ENCODE measurements around the gene CSAG2. TPM values are rescaled to one million over a fixed set of nuclear protein-coding genes. Genes with fewer than 3 reads are reported as not detected.
"Not testable (repeated sequence)": the region's sequence is repeated elsewhere in the genome, so short reads cannot be mapped to it uniquely, and the experiment has no call there.

CSAG2 gene, protein sequence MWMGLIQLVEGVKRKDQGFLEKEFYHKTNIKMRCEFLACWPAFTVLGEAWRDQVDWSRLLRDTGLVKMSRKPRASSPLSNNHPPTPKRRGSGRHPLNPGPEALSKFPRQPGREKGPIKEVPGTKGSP
- total RNA-seq = not detected
- polyA plus RNA-seq (ENCODE audit: insufficient read length in 6 of 6) = not detected
- long read RNA-seq, donor 1 = 0 reads
- long read RNA-seq, donor 2 = 0 reads
- long read RNA-seq, donor 3 = 0 reads
- long read RNA-seq, donor 4 = 0 reads
- long read RNA-seq, donor 5 = 0 reads
- long read RNA-seq, donor 6 = 0 reads
- long read RNA-seq, donor 7 = 0 reads
- long read RNA-seq, donor 8 = 0 reads
- long read RNA-seq, donor 9 = 0 reads
- long read RNA-seq, donor 10 = 0 reads
- long read RNA-seq, donor 11 = 0 reads
- long read RNA-seq, donor 12 = 0 reads

DNA sequence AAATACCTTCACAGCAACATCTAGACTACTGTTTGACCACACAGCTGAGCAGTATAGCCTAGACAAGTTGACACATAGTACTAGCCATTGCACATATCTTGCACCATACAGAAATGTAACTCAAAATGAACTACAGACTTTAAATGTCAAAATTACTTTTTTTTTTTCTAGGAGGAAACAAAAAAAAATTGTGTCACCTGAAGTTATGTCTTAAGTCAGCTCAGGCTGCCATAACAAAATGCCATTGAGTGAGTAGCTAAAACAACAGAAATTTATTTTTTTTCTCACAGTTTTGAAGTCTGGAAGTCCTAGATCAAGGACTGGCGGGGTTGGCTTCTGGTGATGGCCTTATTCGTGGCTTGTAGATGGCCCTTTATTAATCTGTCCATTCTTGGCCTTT, at the start of gene CSAG2:
Gene CSAG2 (minus strand): TSS at position 101 of the 400 bp plus-strand sequence. CDS start 161 bp downstream, outside the sequence.
- intact Hi-C loops (cut with DNase I) = not testable (repeated sequence)

DNA sequence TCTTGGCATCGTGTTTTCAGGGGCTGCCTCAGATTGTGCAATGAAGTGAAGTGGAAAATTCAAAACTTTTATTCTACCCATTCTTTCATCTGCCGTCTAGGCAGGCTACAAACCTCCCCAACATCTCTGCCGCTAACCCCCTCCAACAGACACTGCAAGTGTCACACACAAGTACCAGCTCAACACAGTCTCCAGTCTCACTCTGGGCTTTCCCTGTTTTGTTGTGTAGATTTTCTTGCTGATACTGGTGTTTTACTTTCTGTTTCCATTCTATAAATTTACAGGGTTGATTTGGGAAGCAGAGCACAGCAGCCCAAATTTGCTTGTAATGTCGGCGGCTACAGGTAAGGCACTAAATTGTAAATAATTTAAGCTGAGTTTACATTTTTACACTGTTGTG, 45.8 kb upstream of the CSAG2 start:
- H3K9me3 ChIP-seq; intact Hi-C loops (cut with DNase I); H3K27me3 ChIP-seq; H3K4me3 ChIP-seq; ATAC-seq; H3K36me3 ChIP-seq; H3K27ac ChIP-seq; DNase-seq; H3K4me1 ChIP-seq: not testable (repeated sequence)

More for the DNA sequence above, at the start of gene CSAG2:
- H3K4me3 ChIP-seq, H3K27me3 ChIP-seq, ATAC-seq, DNase-seq, H3K4me1 ChIP-seq, H3K27ac ChIP-seq, H3K36me3 ChIP-seq, H3K9me3 ChIP-seq: not testable (repeated sequence)

DNA sequence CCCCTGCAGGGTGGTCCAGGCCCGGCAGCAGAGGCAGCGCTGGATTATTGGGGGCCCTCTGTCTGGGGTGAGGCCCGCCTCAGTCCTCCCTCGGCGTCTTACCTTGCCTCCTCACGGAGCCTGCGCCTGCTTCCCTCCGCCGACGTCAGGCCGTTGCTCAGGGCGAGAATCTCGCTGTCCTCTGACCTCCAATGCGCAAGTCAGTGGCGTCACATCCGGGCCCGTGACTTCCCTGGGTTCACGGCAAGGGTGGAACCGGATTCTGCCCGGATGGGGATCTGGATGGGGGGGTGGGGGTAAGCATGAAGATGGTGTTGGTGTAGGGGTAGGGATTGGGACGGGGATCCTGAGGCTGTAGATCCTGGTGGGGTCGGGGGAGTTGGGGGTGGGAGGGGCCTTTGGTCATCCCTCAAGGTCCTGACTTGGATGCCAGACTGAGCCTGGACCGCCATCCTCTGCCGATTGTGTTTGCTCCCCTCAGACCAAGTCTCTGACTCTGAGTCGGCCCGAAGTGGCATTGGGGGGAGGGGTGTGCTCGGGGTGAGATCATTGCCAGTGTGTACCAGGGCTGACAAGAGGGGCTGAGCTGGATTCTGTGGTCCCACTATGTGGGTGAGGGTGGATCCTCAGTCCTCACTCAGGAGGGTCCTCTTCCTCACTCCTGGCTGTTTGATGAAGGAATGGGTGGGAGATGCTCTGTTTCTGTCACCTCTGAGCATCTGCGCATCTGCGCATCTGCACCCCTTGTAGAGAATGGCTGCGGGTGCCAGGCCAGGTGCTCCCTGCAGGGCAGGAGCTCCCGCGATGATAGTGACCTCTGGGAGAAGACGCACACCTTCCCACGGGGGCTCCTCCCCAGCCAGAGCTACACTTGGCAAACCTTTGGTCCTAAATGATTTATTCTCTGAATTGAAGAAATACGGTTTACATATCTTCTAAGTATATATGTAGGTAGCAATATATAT, 44.9 kb upstream of the CSAG2 start, which contains the start of gene MAGEA2:
Gene MAGEA2 (minus strand): TSS at position 157 of the 965 bp plus-strand sequence. CDS start 2,479 bp downstream, outside the sequence.
- not testable (repeated sequence) for H3K4me3 ChIP-seq

DNA sequence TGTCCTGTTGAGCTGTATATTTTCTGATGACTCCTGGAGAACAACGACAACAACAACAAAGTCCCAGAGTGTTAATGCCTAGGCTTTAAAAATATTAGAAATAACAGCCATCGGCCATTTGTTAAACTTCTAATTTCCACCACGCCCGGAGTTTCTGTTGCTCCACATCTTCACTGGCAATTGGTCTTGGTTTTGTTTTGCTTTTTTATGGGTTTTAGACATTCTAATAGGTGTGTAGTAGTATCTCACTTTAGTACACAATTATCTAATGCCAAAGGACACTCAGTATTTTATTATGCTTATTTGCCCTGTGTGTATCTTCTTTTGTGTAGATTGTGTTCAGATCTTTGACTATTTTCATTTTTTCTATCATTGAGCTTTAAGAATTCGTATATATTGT, 29.5 kb upstream of the CSAG2 start:
- Histone ChIP-seq H3K4me3 (no peak overlapping the region), H3K36me3 (no peaks in the 10 kb centered on the region), H3K4me1 (no peaks in the 10 kb centered on the region), H3K27ac (no peak overlapping the region), H3K9me3 (no peaks in the 10 kb centered on the region), H3K27me3 (no peaks in the 10 kb centered on the region)
- DNase-seq (no peak), ATAC-seq (no peak)
- intact Hi-C loops (cut with DNase I) = no loop called here
- TF ChIP-seq, protein P1, sequence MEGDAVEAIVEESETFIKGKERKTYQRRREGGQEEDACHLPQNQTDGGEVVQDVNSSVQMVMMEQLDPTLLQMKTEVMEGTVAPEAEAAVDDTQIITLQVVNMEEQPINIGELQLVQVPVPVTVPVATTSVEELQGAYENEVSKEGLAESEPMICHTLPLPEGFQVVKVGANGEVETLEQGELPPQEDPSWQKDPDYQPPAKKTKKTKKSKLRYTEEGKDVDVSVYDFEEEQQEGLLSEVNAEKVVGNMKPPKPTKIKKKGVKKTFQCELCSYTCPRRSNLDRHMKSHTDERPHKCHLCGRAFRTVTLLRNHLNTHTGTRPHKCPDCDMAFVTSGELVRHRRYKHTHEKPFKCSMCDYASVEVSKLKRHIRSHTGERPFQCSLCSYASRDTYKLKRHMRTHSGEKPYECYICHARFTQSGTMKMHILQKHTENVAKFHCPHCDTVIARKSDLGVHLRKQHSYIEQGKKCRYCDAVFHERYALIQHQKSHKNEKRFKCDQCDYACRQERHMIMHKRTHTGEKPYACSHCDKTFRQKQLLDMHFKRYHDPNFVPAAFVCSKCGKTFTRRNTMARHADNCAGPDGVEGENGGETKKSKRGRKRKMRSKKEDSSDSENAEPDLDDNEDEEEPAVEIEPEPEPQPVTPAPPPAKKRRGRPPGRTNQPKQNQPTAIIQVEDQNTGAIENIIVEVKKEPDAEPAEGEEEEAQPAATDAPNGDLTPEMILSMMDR (IDR thresholded peaks at IDR 0.05) = no peak

More for the DNA sequence above, 44.9 kb upstream of the CSAG2 start, which contains the start of gene MAGEA2:
- H3K27me3 ChIP-seq; intact Hi-C loops (cut with DNase I); H3K27ac ChIP-seq; ATAC-seq; H3K4me1 ChIP-seq; H3K9me3 ChIP-seq; DNase-seq; H3K36me3 ChIP-seq: not testable (repeated sequence)

- H3K4me1 ChIP-seq; intact Hi-C loops (cut with DNase I); H3K27me3 ChIP-seq; H3K36me3 ChIP-seq; H3K9me3 ChIP-seq; H3K27ac ChIP-seq; DNase-seq; H3K4me3 ChIP-seq; ATAC-seq: not testable (repeated sequence)
Observed at GRCh38 chrX:152736528-152736927, 27.5 kb upstream of the CSAG2 start.

DNA sequence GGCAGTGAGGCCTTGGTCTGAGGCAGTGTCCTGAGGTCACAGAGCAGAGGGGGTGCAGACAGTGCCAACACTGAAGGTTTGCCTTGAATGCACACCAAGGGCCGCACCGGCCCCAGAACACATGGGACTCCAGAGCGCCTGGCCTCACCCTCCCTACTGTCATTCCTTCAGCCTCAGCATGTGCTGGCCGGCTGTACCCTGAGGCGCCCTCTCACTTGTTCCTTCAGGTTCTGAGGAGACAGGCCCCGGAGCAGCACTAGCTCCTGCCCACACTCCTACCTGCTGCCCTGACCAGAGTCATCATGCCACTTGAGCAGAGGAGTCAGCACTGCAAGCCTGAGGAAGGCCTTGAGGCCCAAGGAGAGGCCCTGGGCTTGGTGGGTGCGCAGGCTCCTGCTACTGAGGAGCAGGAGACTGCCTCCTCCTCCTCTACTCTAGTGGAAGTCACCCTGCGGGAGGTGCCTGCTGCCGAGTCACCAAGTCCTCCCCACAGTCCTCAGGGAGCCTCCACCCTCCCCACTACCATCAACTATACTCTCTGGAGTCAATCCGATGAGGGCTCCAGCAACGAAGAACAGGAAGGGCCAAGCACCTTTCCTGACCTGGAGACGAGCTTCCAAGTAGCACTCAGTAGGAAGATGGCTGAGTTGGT, 26.9 kb upstream of the CSAG2 start:
- Histone ChIP-seq H3K36me3 (no peaks in the 10 kb centered on the region), H3K9me3 (no peaks in the 10 kb centered on the region), H3K4me1 (no peaks in the 10 kb centered on the region), H3K27me3 (no peaks in the 10 kb centered on the region), H3K4me3 (no peak overlapping the region), H3K27ac (no peak overlapping the region)
- intact Hi-C loops (cut with DNase I) = no loop called here
- ATAC-seq (no peak), DNase-seq (no peak)
- TF ChIP-seq, protein P1 (IDR thresholded peaks at IDR 0.05) = no peak
